Measurements from ENCODE around the gene HAO2.

The HAO2 gene

GRCh38 chr1:119379117-119379516, 10.5 kb downstream of the HAO2 start:
- FAIRE-seq (no peak), DNase-seq (ENCODE audit: insufficient read length, low spot score) (no peak)
- no peak for TF ChIP-seq CTCF (IDR thresholded peaks at IDR 0.05; ENCODE audit: insufficient read depth, missing control alignments)

GRCh38 chr1:119380304-119380703, 11.7 kb downstream of the HAO2 start:
- no peak for DNase-seq (ENCODE audit: insufficient read length, low spot score)
- TF ChIP-seq CTCF (IDR thresholded peaks at IDR 0.05; ENCODE audit: insufficient read depth, missing control alignments), result no peak
- no peak for FAIRE-seq

GRCh38 chr1:119380983-119381662, 12.5 kb downstream of the HAO2 start:
- no peak for TF ChIP-seq CTCF (IDR thresholded peaks at IDR 0.05; ENCODE audit: insufficient read depth, missing control alignments)
- FAIRE-seq, result no peak
- DNase-seq (ENCODE audit: insufficient read length, low spot score), result no peak

- no peak for DNase-seq (ENCODE audit: insufficient read length, low spot score)
- no peak for FAIRE-seq
- no peak for TF ChIP-seq CTCF (IDR thresholded peaks at IDR 0.05; ENCODE audit: insufficient read depth, missing control alignments)
Observed at GRCh38 chr1:119384591-119384990, 16.0 kb downstream of the HAO2 start.

- TF ChIP-seq CTCF (IDR thresholded peaks at IDR 0.05; ENCODE audit: insufficient read depth, missing control alignments), result no peak
Observed at GRCh38 chr1:119385650-119386049, 17.1 kb downstream of the HAO2 start.

GRCh38 chr1:119387858-119388257, 19.3 kb downstream of the HAO2 start:
- DNase-seq (ENCODE audit: insufficient read length, low spot score) (no peak), FAIRE-seq (no peak)
- no peak for TF ChIP-seq CTCF (IDR thresholded peaks at IDR 0.05; ENCODE audit: insufficient read depth, missing control alignments)

More at GRCh38 chr1:119385650-119386049, 17.1 kb downstream of the HAO2 start:
- DNase-seq (ENCODE audit: insufficient read length, low spot score) (no peak), FAIRE-seq (no peak)

- no peak for DNase-seq (ENCODE audit: insufficient read length, low spot score)
- no peak for FAIRE-seq
- no peak for TF ChIP-seq CTCF (IDR thresholded peaks at IDR 0.05; ENCODE audit: insufficient read depth, missing control alignments)
Observed at GRCh38 chr1:119388450-119388849, 19.9 kb downstream of the HAO2 start.

Data from D721Med (cell line).